ENCODE data around the gene NT5M.

DNA sequence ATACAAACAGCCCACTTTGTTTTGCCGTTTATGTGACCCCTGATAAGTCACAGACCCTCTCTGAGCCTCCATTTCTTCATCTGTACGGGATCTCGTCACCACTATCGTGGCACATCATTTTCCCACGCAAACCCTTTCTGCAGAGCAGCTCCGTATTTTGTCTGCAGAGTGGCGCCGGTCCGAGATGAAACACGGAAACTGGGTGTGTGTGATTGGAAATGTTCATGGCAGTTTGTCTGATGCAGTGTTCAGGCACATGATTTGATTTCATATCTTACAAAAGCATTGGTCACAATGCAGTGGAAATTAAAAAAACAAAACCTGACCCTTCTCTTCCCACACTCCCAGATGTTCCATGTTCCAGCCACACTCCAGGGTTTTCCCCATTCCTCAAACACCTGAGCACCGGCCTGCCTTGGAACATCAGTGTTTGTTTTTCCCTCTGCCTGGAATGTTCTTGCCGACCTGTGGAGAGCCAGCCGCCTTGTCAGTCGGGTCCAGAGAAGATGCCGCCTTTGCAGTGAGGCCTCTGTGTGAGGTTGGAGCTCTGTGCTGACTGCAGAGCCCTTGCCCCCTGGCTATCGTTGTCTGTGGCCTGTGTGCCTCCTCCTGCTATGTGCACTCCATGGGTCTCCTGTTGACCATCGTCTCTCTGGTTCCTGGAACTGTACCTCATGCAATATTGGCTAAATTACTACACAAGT is 39.2 kb downstream of the NT5M start:
- TF ChIP-seq, protein P1, sequence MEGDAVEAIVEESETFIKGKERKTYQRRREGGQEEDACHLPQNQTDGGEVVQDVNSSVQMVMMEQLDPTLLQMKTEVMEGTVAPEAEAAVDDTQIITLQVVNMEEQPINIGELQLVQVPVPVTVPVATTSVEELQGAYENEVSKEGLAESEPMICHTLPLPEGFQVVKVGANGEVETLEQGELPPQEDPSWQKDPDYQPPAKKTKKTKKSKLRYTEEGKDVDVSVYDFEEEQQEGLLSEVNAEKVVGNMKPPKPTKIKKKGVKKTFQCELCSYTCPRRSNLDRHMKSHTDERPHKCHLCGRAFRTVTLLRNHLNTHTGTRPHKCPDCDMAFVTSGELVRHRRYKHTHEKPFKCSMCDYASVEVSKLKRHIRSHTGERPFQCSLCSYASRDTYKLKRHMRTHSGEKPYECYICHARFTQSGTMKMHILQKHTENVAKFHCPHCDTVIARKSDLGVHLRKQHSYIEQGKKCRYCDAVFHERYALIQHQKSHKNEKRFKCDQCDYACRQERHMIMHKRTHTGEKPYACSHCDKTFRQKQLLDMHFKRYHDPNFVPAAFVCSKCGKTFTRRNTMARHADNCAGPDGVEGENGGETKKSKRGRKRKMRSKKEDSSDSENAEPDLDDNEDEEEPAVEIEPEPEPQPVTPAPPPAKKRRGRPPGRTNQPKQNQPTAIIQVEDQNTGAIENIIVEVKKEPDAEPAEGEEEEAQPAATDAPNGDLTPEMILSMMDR (conservative IDR thresholded peaks at IDR 0.05): no peak
- no peak for TF ChIP-seq ZFX (IDR thresholded peaks at IDR 0.05)
